Heart right ventricle (tissue), 16 donors: ENCODE measurements around the gene MPP3. TPM values are rescaled to one million over a fixed set of nuclear protein-coding genes. Genes with fewer than 3 reads are reported as not detected.

ENCODE experiments used
- ATAC-seq, 8 donors: fragments of 200-7000 bp; cut with Tn5 transposase; one replicate each; pipeline ENCODE4 v1.9.1; 2020; ENCODE audit warnings: mild to moderate bottlenecking in 8 of 8, moderate library complexity in 8 of 8, moderate number of reproducible peaks in 1 of 8
- DNase-seq, 2 donors: peaks; one replicate each; pipeline ENCODE4 v3.0.0-alpha.2; 2020
- H3K27ac ChIP-seq, 10 donors: fragments of 200-600 bp; sonication (generic) in 2 of 10; one replicate each; pipeline versions ENCODE4 v1.5.0 to v1.8.0; 2020 to 2022; ENCODE audit warnings: mild to moderate bottlenecking in 3 of 10
- H3K27me3 ChIP-seq, 7 donors: fragments of 200-600 bp; one replicate each; pipeline ENCODE4 v1.8.0; 2021 to 2022; ENCODE audit warnings: mild to moderate bottlenecking in 2 of 7
- H3K36me3 ChIP-seq, 9 donors: fragments of 200-600 bp; sonication (generic) in 1 of 9; one replicate each; pipeline versions ENCODE4 v1.5.0 to v1.8.0; 2020 to 2022; ENCODE audit warnings: mild to moderate bottlenecking in 2 of 9
- H3K4me1 ChIP-seq, 9 donors: fragments of 200-600 bp; sonication (generic) in 1 of 9; one replicate each; pipeline versions ENCODE4 v1.5.0 to v1.8.0; 2020 to 2022; ENCODE audit warnings: mild to moderate bottlenecking in 4 of 9
- H3K4me3 ChIP-seq, 10 donors: fragments of 200-600 bp; sonication (generic) in 2 of 10; one replicate each; pipeline versions ENCODE4 v1.5.0 to v1.8.0; 2020 to 2022; ENCODE audit warnings: mild to moderate bottlenecking in 7 of 10, moderate library complexity in 2 of 10
- H3K9me3 ChIP-seq, 11 donors: fragments of 200-600 bp in 10 of 11; sonication (generic) in 2 of 11; one replicate each; pipeline versions ENCODE4 v1.5.0 to v1.8.0; 2013 to 2022; ENCODE audit warnings: mild to moderate bottlenecking in 2 of 11, control low read depth in 1 of 11, moderate library complexity in 1 of 11
- CTCF ChIP-seq, 9 donors: fragments of 200-600 bp; sonication (generic) in 2 of 9; IDR thresholded peaks; one replicate each; pipeline versions ENCODE4 v1.5.0 to v1.8.0; 2021 to 2022; ENCODE audit warnings: antibody characterized with exemption in 9 of 9, mild to moderate bottlenecking in 5 of 9, moderate library complexity in 1 of 9
- WGBS, 2 donors: extraction: QIAGEN DNeasy Blood & Tissue Kit; methylation state at CpG; one replicate each; pipeline ENCODE4 v1.1.7; 2013; ENCODE audit warnings: inconsistent platforms in 1 of 2; 5-methylcytosine and 5-hydroxymethylcytosine counted together
- intact Hi-C, 10 donors: fragments of 100-400 bp; cut with DNase I; formaldehyde crosslinking; loops; one replicate each; pipeline versions ENCODE4 v1.11.1 to v1.14.2; 2022
- polyA plus RNA-seq, 2 donors: library from polyadenylated mRNA; stranded (reverse); fragments of 200-250 nt; gene quantifications; one replicate each; pipeline ENCODE4 v1.2.3, GENCODE V29; 2013
- total RNA-seq, 10 donors: library from RNA; stranded (reverse); fragmentation: NEBNext Ultra II Directional in 3 of 10; extraction: Animal tissue kit (Norgen Biotek cat#: 25700) in 3 of 10; gene quantifications; one replicate each; pipeline versions ENCODE4 v1.2.1 to v1.2.4, GENCODE V29; 2021 to 2023
- donor health status: Arrhythmogenic right ventricular cardiomyopathy.
- donor health status: ischemic (EF 13 %, LVEDD 7.1; RV severe dilation, severe dysfunction).
- donor health status: healthy with polysubstance abuse.
- donor health status: DM: no; HTN: yes; CAD: no.
- donor health status: DM: no; HTN: no; CAD: no.
- donor health status: ischemic (EF 25% LVEDD 6.9; RV normal size, moderate dysfunction).
- donor health status: ischemic (EF 25% LVEDD 5.7; RV mildly dilated, moderate dysfunction).
- donor health status: healthy.
- donor health status: DM: yes; HTN: yes; CAD: no.
- donor health status: Ischemic cardiomyopathy.
- donor health status: ischemic (EF 35%, LVEDD 5.7; RV mildly dilated, moderate dysfunction).
- donor health status: nonischemic (EF 11% LVEDD 7.7; RV severe dilation, severe dysfunction).
- donor health status: DM: yes; HTN: yes; CAD: no.
- donor health status: PGD.
- donor health status: ischemic (EF 29% LVEDD 5.4; RV normal size, mild dysfunction).
- donor health status: nonischemic (EF 23%, LVEDD 6.1; RV moderate dilation, normal function).

The MPP3 gene
- total and polyA plus RNA-seq, 12 donors, result 16.6 to 90.1 (median 33.0) TPM

- H3K27ac ChIP-seq, result no peak overlapping the region
- 93 to 95% methylated on average over 4 of the region's 4 CpGs for WGBS, 2 donors
- no peak for ATAC-seq
- no peak for TF ChIP-seq CTCF (IDR thresholded peaks at IDR 0.05)
- no peak for DNase-seq
- H3K9me3 ChIP-seq, result no peaks in the 10 kb centered on the region
- H3K36me3 ChIP-seq, result peaks cover 0 to 97% (median 25%) of the 10 kb centered on the region in 9 donors
- intact Hi-C loops, result no loop called here
- H3K27me3 ChIP-seq, result no peaks in the 10 kb centered on the region
- H3K4me1 ChIP-seq, result no peaks in the 10 kb centered on the region
- no peak overlapping the region for H3K4me3 ChIP-seq
Observed at GRCh38 chr17:43808076-43808475, 24.9 kb downstream of the MPP3 start.

GRCh38 chr17:43805117-43805516 is 27.8 kb downstream of the MPP3 start:
- DNase-seq (no peak), ATAC-seq (no peak)
- no peaks in the 10 kb centered on the region for H3K4me1 ChIP-seq
- no peak for TF ChIP-seq CTCF (IDR thresholded peaks at IDR 0.05)
- intact Hi-C loops, result no loop called here
- H3K9me3 ChIP-seq, result no peaks in the 10 kb centered on the region
- no peak overlapping the region for H3K4me3 ChIP-seq
- no peak overlapping the region for H3K27ac ChIP-seq
- no peaks in the 10 kb centered on the region for H3K27me3 ChIP-seq
- H3K36me3 ChIP-seq, result peaks cover 0 to 86% (median 13%) of the 10 kb centered on the region in 9 donors

GRCh38 chr17:43803758-43804157 is 29.2 kb downstream of the MPP3 start:
- intact Hi-C loops, result no loop called here
- 60 to 73% methylated on average over 4 of the region's 4 CpGs for WGBS, 2 donors
- no peak for DNase-seq
- peaks cover 0 to 79% (median 11%) of the 10 kb centered on the region in 9 donors for H3K36me3 ChIP-seq
- H3K4me1 ChIP-seq, result no peaks in the 10 kb centered on the region
- no peak overlapping the region for H3K27ac ChIP-seq
- no peak for TF ChIP-seq CTCF (IDR thresholded peaks at IDR 0.05)
- H3K9me3 ChIP-seq, result no peaks in the 10 kb centered on the region
- H3K4me3 ChIP-seq, result no peak overlapping the region
- no peaks in the 10 kb centered on the region for H3K27me3 ChIP-seq
- no peak for ATAC-seq

- intact Hi-C loops, result no loop called here
- ATAC-seq (peak in 2 of 8 donors; percentile 11 to 18), DNase-seq (no peak)
- H3K4me1 ChIP-seq, result no peaks in the 10 kb centered on the region
- H3K36me3 ChIP-seq, result peaks cover 0 to 60% (median 0%) of the 10 kb centered on the region in 9 donors
- H3K27me3 ChIP-seq, result no peaks in the 10 kb centered on the region
- no peak for TF ChIP-seq CTCF (IDR thresholded peaks at IDR 0.05)
- no peak overlapping the region for H3K27ac ChIP-seq
- 83 to 86% methylated on average over 3 of the region's 3 CpGs for WGBS, 2 donors
- no peaks in the 10 kb centered on the region for H3K9me3 ChIP-seq
- H3K4me3 ChIP-seq, result no peak overlapping the region
Observed at GRCh38 chr17:43801844-43802243, 31.1 kb downstream of the MPP3 start.
